ENCODE measurements around the gene ZNF823. TPM values are rescaled to one million over a fixed set of nuclear protein-coding genes. Genes with fewer than 3 reads are reported as not detected.

ZNF823 gene
- total RNA-seq, 2 donors from 2014 or later: 1.4 to 3.3 TPM

- no peak overlapping the region for H3K27ac Mint-ChIP-seq
- no peaks in the 10 kb centered on the region for H3K4me1 Mint-ChIP-seq (ENCODE audit: low read depth)
- peaks cover 8 to 31% of the 10 kb centered on the region in 2 donors for H3K9me3 Mint-ChIP-seq
- no peak for ATAC-seq (replicated peaks in 1 of 2)
- peaks cover 46 to 53% of the 10 kb centered on the region in 2 donors for H3K36me3 Mint-ChIP-seq (ENCODE audit: insufficient read depth in 2 of 2)
- no peak overlapping the region for H3K4me3 Mint-ChIP-seq
- no peak for DNase-seq
- no peaks in the 10 kb centered on the region for H3K27me3 Mint-ChIP-seq (ENCODE audit: low read depth)
These were observed 16.3 kb downstream of the ZNF823 start for GRCh38 chr19:11722414-11722813.

- no peaks in the 10 kb centered on the region for H3K27me3 Mint-ChIP-seq (ENCODE audit: low read depth)
- H3K4me1 Mint-ChIP-seq (ENCODE audit: low read depth): no peaks in the 10 kb centered on the region
- ATAC-seq (replicated peaks in 1 of 2) (no peak), DNase-seq (no peak)
- H3K9me3 Mint-ChIP-seq: peaks cover 8 to 33% of the 10 kb centered on the region in 2 donors
- H3K36me3 Mint-ChIP-seq (ENCODE audit: insufficient read depth in 2 of 2): peaks cover 45 to 51% of the 10 kb centered on the region in 2 donors
- H3K27ac Mint-ChIP-seq: no peak overlapping the region
- no peak overlapping the region for H3K4me3 Mint-ChIP-seq
These were observed 17.1 kb downstream of the ZNF823 start for GRCh38 chr19:11721681-11722080.

GRCh38 chr19:11710313-11710712, 28.4 kb downstream of the ZNF823 start:
- Mint-ChIP-seq H3K4me3 (no peak overlapping the region), H3K4me1 (ENCODE audit: low read depth) (peaks cover 7% of the 10 kb centered on the region), H3K36me3 (ENCODE audit: insufficient read depth in 2 of 2) (peaks cover 0 to 4% of the 10 kb centered on the region in 2 donors), H3K27me3 (ENCODE audit: low read depth) (peaks cover 6% of the 10 kb centered on the region), H3K9me3 (peaks cover 4 to 6% of the 10 kb centered on the region in 2 donors), H3K27ac (no peak overlapping the region)
- ATAC-seq (replicated peaks in 1 of 2) (no peak), DNase-seq (no peak)

- H3K36me3 Mint-ChIP-seq (ENCODE audit: insufficient read depth in 2 of 2): no peaks in the 10 kb centered on the region
- H3K4me3 Mint-ChIP-seq: no peak overlapping the region
- H3K27me3 Mint-ChIP-seq (ENCODE audit: low read depth): peaks cover 6% of the 10 kb centered on the region
- DNase-seq (no peak), ATAC-seq (replicated peaks in 1 of 2) (peak; percentile 37 to 39)
- H3K4me1 Mint-ChIP-seq (ENCODE audit: low read depth): peaks cover 7% of the 10 kb centered on the region
- peaks cover 0 to 2% of the 10 kb centered on the region in 2 donors for H3K9me3 Mint-ChIP-seq
- no peak overlapping the region for H3K27ac Mint-ChIP-seq
These were observed 30.3 kb downstream of the ZNF823 start for GRCh38 chr19:11708457-11708856.

GRCh38 chr19:11705474-11705873, 33.3 kb downstream of the ZNF823 start:
- Mint-ChIP-seq H3K27me3 (ENCODE audit: low read depth) (peaks cover 6% of the 10 kb centered on the region), H3K4me1 (ENCODE audit: low read depth) (peaks cover 7% of the 10 kb centered on the region), H3K4me3 (no peak overlapping the region), H3K36me3 (ENCODE audit: insufficient read depth in 2 of 2) (no peaks in the 10 kb centered on the region), H3K9me3 (peaks cover 0 to 2% of the 10 kb centered on the region in 2 donors), H3K27ac (no peak overlapping the region)
- DNase-seq (no peak), ATAC-seq (replicated peaks in 1 of 2) (no peak)

- DNase-seq (no peak), ATAC-seq (replicated peaks in 1 of 2) (no peak)
- Mint-ChIP-seq H3K9me3 (peaks cover 0 to 2% of the 10 kb centered on the region in 2 donors), H3K27ac (no peak overlapping the region), H3K4me1 (ENCODE audit: low read depth) (peaks cover 11% of the 10 kb centered on the region), H3K4me3 (no peak overlapping the region), H3K27me3 (ENCODE audit: low read depth) (peaks cover 6% of the 10 kb centered on the region), H3K36me3 (ENCODE audit: insufficient read depth in 2 of 2) (no peaks in the 10 kb centered on the region)
These were observed 34.1 kb downstream of the ZNF823 start for GRCh38 chr19:11704626-11705025.

GRCh38 chr19:11699931-11700794, 38.6 kb downstream of the ZNF823 start:
- ATAC-seq (replicated peaks in 1 of 2): no peak
- no peak for DNase-seq
- no peaks in the 10 kb centered on the region for H3K9me3 Mint-ChIP-seq
- peaks cover 6% of the 10 kb centered on the region for H3K4me1 Mint-ChIP-seq (ENCODE audit: low read depth)
- H3K36me3 Mint-ChIP-seq (ENCODE audit: insufficient read depth in 2 of 2): no peaks in the 10 kb centered on the region
- no peak overlapping the region for H3K4me3 Mint-ChIP-seq
- H3K27me3 Mint-ChIP-seq (ENCODE audit: low read depth): peaks cover 28% of the 10 kb centered on the region
- no peak overlapping the region for H3K27ac Mint-ChIP-seq

GRCh38 chr19:11698231-11698630, 40.5 kb downstream of the ZNF823 start:
- DNase-seq (no peak), ATAC-seq (replicated peaks in 1 of 2) (no peak)
- H3K4me1 Mint-ChIP-seq (ENCODE audit: low read depth): peaks cover 25% of the 10 kb centered on the region
- peaks cover 46% of the 10 kb centered on the region for H3K27me3 Mint-ChIP-seq (ENCODE audit: low read depth)
- H3K9me3 Mint-ChIP-seq: peaks cover 0 to 2% of the 10 kb centered on the region in 2 donors
- peaks cover 0 to 2% of the 10 kb centered on the region in 2 donors for H3K36me3 Mint-ChIP-seq (ENCODE audit: insufficient read depth in 2 of 2)
- H3K4me3 Mint-ChIP-seq: no peak overlapping the region
- no peak overlapping the region for H3K27ac Mint-ChIP-seq

GRCh38 chr19:11697284-11697855, 41.4 kb downstream of the ZNF823 start:
- Mint-ChIP-seq H3K4me1 (ENCODE audit: low read depth) (peaks cover 30% of the 10 kb centered on the region), H3K36me3 (ENCODE audit: insufficient read depth in 2 of 2) (peaks cover 0 to 5% of the 10 kb centered on the region in 2 donors), H3K27ac (no peak overlapping the region), H3K4me3 (no peak overlapping the region), H3K9me3 (peaks cover 0 to 2% of the 10 kb centered on the region in 2 donors), H3K27me3 (ENCODE audit: low read depth) (peaks cover 55% of the 10 kb centered on the region)
- ATAC-seq (replicated peaks in 1 of 2) (no peak), DNase-seq (no peak)

GRCh38 chr19:11694533-11695439, 44.0 kb downstream of the ZNF823 start:
- ATAC-seq (replicated peaks in 1 of 2): peak; percentile 98 to 99
- H3K36me3 Mint-ChIP-seq (ENCODE audit: insufficient read depth in 2 of 2): peaks cover 0 to 6% of the 10 kb centered on the region in 2 donors
- peaks cover 60% of the 10 kb centered on the region for H3K27me3 Mint-ChIP-seq (ENCODE audit: low read depth)
- H3K4me1 Mint-ChIP-seq (ENCODE audit: low read depth): peaks cover 27% of the 10 kb centered on the region
- H3K27ac Mint-ChIP-seq: peak overlapping the region; percentile 30
- peak overlapping the region; percentile 96 to 100 for H3K4me3 Mint-ChIP-seq
- H3K9me3 Mint-ChIP-seq: peaks cover 0 to 2% of the 10 kb centered on the region in 2 donors
- peak; percentile 88 to 95 for DNase-seq

GRCh38 chr19:11693505-11694499, 44.9 kb downstream of the ZNF823 start:
- DNase-seq (no peak), ATAC-seq (replicated peaks in 1 of 2) (no peak)
- H3K27me3 Mint-ChIP-seq (ENCODE audit: low read depth): peaks cover 63% of the 10 kb centered on the region
- H3K9me3 Mint-ChIP-seq: peaks cover 0 to 2% of the 10 kb centered on the region in 2 donors
- peaks cover 1 to 10% of the 10 kb centered on the region in 2 donors for H3K36me3 Mint-ChIP-seq (ENCODE audit: insufficient read depth in 2 of 2)
- peak overlapping the region; percentile 73 to 100 for H3K4me3 Mint-ChIP-seq
- H3K27ac Mint-ChIP-seq: no peak overlapping the region
- H3K4me1 Mint-ChIP-seq (ENCODE audit: low read depth): peaks cover 27% of the 10 kb centered on the region
